LoVo (cell line): ENCODE measurements around the gene ANKS3.

ENCODE experiments used
- DNase-seq: peaks from one replicate; pipeline ENCODE4 v3.0.0-alpha.2; 2016; ENCODE audit warnings: low spot score

ANKS3 gene

DNA sequence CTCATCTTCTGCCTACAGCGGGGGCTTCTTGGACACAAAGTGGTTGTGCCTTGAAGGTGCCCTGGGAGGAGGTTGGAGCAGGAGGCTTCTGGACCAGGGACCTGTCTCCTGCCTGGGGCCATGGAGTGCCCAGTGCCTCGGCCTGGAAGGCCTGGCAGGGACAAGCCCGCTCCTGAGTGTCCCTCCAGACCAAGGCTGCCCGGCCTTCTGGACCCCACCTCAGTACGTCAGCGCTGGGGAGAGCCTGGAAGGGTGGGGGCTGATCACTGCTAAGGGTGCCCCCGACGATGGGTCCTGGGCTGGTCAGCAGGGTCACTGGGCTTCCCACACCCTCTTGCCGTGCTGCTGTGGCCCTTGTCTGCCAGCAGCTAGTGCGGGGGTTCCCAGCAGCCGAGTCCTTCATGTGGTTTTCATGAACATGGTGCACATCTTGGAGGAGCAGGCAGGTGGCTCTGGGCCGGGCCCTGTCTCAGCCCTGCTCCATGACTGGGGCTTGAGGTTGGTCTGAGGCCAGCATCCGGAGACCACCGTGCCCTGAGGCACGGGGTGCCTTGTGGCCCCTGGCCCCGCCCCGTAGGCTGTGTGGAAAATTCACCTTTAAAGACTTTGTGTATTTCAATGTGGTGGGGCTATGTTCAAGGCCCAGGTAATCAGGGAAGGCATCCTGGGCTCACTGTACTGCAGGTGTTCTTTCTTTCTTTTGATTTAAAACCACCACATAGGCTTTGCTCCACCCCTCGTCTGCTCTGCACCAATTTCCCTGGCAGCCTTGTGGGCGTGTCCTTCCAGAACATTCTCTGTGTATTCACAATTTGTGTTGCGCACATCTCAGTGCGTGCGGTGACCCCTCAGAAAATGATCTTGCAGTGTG is 87.1 kb downstream of the ANKS3 start:
- DNase-seq: no peak
